Activated T-helper 2 cell treated with anti-CD3 and anti-CD28 coated beads, Interferon-gamma antibody, Interleukin-2, Interleukin-4, amounts not matched to agents 10 μg/mL and 5 μg/mL and 100 μg/mL, durations not matched to agents 14 hours and 24 hours and 36 hours (primary cell): ENCODE measurements around the gene TDRD9. TPM values are rescaled to one million over a fixed set of nuclear protein-coding genes. Genes with fewer than 3 reads are reported as not detected.
A peak's percentile ranks its signal among the peaks of the same experiment; 100 is the strongest.

Experiments used
- DNase-seq: peaks from one replicate; pipeline ENCODE4 v3.0.0; 2021; ENCODE audit warnings: low spot score
- H3K27ac Mint-ChIP-seq: one replicate; pipeline ENCODE4 v1.8.0; 2021; ENCODE audit warnings: mixed read lengths
- H3K27me3 Mint-ChIP-seq: one replicate; pipeline ENCODE4 v1.8.0; 2021; ENCODE audit warnings: low read depth, mixed read lengths
- H3K36me3 Mint-ChIP-seq: one replicate; pipeline ENCODE4 v1.8.0; 2021; ENCODE audit warnings: low read depth, mixed read lengths
- H3K4me1 Mint-ChIP-seq: one replicate; pipeline ENCODE4 v1.8.0; 2021; ENCODE audit warnings: low read depth, mixed read lengths
- H3K4me3 Mint-ChIP-seq: one replicate; pipeline ENCODE4 v1.8.0; 2021; ENCODE audit warnings: low read depth, mild to moderate bottlenecking, moderate library complexity, mixed read lengths
- H3K9me3 Mint-ChIP-seq: one replicate; pipeline ENCODE4 v1.8.0; 2021; ENCODE audit warnings: mixed read lengths
- intact Hi-C: fragments of 100-400 bp; cut with micrococcal nuclease; formaldehyde crosslinking; loops from one replicate; pipeline ENCODE4 v1.15.1; 2023
- total RNA-seq: library from RNA; stranded (reverse); gene quantifications from 2 replicates; pipeline ENCODE4 v1.2.3, GENCODE V29; 2022

The TDRD9 gene
- total RNA-seq, 1 donor from 2014 or later, result not detected

DNA sequence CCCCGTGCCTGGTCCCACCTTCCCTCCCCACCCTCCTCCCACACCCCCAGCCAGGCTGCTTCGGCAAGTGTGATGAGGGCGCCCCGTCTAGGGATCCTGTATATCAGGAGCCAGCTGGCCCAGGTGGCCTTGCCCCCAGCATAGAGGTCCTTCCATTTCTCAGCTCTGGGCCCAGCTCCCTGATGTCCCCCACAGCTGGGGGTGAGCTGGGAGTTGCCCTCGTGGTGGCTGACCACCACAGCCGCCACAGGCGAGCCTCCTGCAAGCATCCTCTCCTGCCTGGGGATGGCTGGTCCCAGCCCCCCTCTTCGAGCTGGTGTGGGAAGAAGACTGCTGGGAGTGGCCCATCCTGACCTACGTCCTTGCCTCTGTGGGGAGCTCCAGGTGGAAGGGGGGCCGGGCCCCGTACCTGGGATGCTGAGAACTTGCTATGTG lies 164.7 kb downstream of the TDRD9 start:
- intact Hi-C loops, result no loop called here
- Mint-ChIP-seq H3K4me3 (no peak overlapping the region), H3K4me1 (peaks cover 4% of the 10 kb centered on the region), H3K27me3 (no peaks in the 10 kb centered on the region), H3K27ac (no peak overlapping the region), H3K36me3 (no peaks in the 10 kb centered on the region), H3K9me3 (no peaks in the 10 kb centered on the region)
- no peak for DNase-seq

DNA sequence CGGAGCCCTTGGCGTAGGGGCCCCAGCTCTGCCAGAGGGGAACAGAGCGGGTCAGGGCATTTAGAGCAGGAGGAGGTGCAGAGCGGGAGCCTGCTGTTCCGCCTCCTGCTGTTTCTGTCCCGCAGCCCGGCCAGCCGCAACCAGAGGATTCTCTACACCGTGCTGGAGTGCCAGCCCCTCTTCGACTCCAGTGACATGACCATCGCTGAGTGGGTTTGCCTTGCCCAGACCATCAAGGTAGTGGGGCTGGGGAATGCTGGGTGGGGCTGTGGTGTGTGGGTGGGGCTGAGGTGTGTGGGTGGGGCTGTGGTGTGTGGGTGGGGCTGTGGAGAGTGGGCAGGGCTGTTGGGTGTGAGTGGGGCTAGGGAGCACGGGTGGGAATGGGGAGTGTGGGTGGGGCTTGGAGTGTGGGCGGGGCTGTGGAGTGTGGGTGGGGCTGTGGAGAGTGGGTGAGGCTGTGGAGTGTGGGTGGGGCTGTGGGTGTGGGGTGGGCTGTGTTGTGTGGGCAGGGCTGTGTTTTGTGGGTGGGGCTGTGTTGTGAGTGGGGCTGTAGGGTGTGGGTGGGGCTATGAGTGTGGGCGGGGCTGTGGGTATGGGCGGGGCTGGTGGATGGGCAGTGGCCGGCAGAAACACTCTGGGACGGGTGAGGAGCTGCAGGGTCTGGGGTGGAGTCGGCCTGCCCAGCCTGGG lies 165.3 kb downstream of the TDRD9 start:
- H3K4me3 Mint-ChIP-seq, result no peak overlapping the region
- H3K27me3 Mint-ChIP-seq, result no peaks in the 10 kb centered on the region
- no peak overlapping the region for H3K27ac Mint-ChIP-seq
- intact Hi-C loops, result no loop called here
- H3K4me1 Mint-ChIP-seq, result peaks cover 4% of the 10 kb centered on the region
- no peaks in the 10 kb centered on the region for H3K9me3 Mint-ChIP-seq
- no peak for DNase-seq
- no peaks in the 10 kb centered on the region for H3K36me3 Mint-ChIP-seq

DNA sequence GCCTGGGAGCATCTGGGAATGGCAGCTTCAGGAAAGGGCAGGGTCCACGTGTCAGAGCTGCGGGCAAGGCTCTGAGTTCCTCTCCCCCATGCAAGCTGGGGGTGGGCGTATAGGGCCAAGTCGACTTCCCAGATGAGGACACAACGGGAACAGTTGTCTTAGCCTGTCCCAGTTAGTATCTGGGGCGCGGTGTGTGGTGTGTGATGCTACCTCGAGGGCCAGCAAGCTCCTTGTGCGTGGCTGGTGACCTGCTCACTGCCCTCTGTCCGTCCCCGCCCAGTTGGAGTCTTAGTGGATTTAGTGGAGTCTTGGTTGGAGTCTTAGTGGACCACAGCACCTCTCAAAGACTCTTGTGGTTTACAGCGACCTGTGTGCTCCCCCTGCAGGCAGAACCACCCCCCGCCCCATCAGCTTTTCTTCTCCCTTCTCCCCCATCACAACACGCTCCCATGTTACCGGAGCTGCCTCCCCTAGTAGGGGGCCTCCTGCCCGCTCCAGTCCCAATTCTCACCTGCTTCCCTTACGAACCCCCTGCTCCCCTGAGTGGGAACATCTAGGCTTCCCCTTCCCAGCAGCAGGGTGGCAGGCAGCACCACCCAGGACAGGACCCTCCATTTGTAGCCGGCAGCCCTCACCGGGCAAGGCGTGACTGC lies 165.9 kb downstream of the TDRD9 start:
- Mint-ChIP-seq H3K4me1 (peaks cover 4% of the 10 kb centered on the region), H3K27ac (no peak overlapping the region), H3K27me3 (no peaks in the 10 kb centered on the region), H3K36me3 (no peaks in the 10 kb centered on the region), H3K4me3 (no peak overlapping the region), H3K9me3 (no peaks in the 10 kb centered on the region)
- no peak for DNase-seq
- intact Hi-C loops, result no loop called here

DNA sequence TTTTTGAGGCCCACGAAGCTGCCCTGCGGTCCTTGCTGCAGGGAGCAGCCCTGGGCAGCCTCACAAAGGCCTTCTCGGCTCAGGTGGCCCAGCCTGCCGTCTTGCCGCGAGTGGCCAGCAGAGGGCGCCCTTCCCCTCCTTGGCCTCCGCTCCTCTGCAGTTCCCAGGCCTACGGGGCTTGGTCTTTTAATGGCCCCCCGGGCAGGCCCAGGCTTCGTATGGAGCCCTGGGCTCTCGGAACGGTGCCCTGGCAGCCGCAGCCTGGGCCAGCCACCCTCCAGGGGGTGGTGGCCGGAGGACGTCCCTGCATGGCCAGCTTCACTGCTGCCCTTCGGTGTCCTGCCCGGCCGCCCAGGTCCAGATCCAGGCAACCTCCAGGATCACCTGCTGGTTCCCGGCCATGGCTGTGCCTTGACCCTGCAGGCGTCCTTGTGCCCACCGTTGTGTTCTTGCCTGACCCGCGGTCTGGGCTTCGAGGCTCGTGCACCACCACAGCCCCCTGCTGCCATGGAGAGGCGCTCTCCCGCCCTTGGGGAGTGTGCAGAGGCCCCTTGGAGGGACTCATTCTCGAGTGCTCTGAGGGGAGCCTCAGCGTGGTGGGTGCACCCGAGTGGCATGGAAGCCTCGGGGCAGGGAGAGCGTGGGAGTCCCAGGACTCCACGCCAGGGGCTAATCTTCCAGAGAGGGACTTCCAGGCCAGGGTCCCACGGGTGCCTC lies 166.6 kb downstream of the TDRD9 start:
- Mint-ChIP-seq H3K27ac (no peak overlapping the region), H3K4me1 (peaks cover 4% of the 10 kb centered on the region), H3K9me3 (no peaks in the 10 kb centered on the region), H3K4me3 (no peak overlapping the region), H3K36me3 (no peaks in the 10 kb centered on the region), H3K27me3 (no peaks in the 10 kb centered on the region)
- intact Hi-C loops, result no loop called here
- DNase-seq, result peak; percentile 66

DNA sequence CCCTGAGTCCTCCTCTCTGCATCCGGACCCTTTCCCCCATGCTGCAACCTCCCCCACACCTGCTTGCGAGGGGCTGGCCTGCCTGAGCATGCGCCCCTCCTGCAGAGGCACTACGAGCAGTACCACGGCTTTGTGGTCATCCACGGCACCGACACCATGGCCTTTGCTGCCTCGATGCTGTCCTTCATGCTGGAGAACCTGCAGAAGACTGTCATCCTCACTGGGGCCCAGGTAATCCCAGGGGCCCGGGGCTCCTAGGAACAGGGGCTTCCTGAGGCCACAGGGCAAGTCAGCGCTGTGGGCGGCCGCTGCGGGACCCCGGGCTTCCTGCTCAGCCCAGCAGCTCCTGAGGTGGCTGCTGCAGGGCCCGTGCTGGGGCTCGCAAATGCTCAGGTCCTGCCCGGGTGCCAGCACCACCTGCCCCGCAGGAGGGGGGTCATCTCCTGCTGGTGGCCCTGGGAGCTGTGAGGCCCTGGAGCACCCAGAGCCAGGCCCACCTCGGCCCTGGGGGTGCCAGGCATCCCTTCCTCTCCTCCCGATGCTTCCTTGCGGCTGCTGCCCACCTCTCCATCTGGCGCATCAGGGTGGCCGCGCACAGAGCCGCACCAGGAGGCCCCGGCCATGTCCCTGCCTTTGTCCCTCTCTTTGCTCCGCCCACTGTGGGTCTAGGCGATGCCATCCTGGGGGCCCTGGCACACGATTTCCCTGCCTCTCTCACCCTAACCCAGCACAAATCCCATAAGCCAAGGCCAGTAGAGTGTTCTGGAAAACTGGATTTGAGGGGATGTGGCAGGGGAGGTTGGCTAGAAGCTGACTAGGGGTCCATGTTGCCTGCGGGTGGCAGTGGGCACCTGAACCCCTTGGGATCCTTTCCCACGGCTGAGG lies 167.4 kb downstream of the TDRD9 start:
- Mint-ChIP-seq H3K36me3 (no peaks in the 10 kb centered on the region), H3K4me3 (no peak overlapping the region), H3K4me1 (peaks cover 4% of the 10 kb centered on the region), H3K27me3 (no peaks in the 10 kb centered on the region), H3K27ac (no peak overlapping the region), H3K9me3 (no peaks in the 10 kb centered on the region)
- intact Hi-C loops, result no loop called here
- DNase-seq, result no peak

DNA sequence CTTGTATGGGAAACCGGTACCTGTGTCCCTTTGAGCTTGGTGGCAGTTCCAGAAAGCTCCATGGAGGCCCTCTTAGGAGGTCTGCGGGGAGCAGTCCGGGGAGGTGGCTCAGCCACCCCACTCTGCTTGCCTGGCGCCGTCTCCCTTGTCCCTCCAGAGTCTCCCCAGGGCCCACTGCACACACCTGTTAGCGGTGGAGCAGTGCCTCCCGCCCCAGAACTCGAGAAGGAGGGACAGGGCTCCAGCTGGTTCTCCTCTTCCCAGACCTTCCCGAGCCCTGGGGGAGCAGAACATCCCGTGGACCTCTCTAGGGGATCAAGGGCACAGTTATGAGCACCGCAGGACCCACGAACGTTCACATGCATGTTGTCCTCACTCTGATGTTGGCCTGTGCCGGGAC lies 168.1 kb downstream of the TDRD9 start:
- intact Hi-C loops, result no loop called here
- no peak overlapping the region for H3K27ac Mint-ChIP-seq
- no peaks in the 10 kb centered on the region for H3K9me3 Mint-ChIP-seq
- peaks cover 4% of the 10 kb centered on the region for H3K4me1 Mint-ChIP-seq
- H3K36me3 Mint-ChIP-seq, result no peaks in the 10 kb centered on the region
- DNase-seq, result no peak
- H3K27me3 Mint-ChIP-seq, result no peaks in the 10 kb centered on the region
- H3K4me3 Mint-ChIP-seq, result no peak overlapping the region

DNA sequence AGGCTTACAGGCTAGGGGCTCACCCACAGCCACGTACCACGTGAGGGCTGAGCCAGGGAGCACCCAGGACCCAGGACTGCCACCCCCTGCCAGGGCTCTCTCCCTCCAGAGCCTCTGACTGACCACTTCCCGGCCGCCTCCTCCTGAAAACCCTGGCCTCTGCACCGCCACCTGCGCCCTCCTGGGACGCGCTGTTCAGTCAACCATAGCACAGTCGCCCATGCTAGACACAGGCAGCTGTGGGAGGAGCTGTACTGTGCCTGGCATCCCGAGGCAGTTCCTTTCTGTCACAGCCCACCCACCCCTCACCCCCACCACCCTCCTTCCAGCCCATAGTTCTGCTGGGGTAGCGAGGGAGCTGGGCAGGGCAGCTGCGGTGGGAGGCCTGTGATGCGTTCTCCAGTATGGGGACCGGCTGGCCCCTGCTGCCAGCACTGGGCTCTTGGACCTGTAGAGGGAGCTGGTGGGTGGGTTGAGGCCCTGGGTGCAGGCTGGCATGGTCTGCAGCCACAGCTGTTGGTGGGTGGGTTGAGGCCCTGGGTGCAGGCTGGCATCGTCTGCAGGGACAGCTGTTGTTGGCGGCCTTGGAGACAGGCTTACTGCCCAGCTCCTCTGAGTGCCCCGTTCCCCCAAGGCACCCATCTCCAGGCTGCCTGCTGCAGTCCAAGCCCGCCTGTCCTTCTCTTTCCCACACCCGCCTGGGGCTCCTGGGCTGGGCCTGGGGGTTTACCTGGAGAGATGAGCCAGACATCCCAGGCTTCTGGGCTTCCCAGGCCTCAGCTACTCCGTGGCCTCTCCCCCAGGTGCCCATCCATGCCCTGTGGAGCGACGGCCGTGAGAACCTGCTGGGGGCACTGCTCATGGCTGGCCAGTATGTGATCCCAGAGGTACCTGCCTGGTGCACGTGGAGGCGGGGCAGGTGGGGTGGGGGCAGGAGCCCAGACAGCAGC lies 168.8 kb downstream of the TDRD9 start:
- Mint-ChIP-seq H3K36me3 (no peaks in the 10 kb centered on the region), H3K4me1 (peaks cover 4% of the 10 kb centered on the region), H3K4me3 (no peak overlapping the region), H3K27me3 (no peaks in the 10 kb centered on the region), H3K9me3 (no peaks in the 10 kb centered on the region), H3K27ac (no peak overlapping the region)
- no peak for DNase-seq
- intact Hi-C loops, result no loop called here

DNA sequence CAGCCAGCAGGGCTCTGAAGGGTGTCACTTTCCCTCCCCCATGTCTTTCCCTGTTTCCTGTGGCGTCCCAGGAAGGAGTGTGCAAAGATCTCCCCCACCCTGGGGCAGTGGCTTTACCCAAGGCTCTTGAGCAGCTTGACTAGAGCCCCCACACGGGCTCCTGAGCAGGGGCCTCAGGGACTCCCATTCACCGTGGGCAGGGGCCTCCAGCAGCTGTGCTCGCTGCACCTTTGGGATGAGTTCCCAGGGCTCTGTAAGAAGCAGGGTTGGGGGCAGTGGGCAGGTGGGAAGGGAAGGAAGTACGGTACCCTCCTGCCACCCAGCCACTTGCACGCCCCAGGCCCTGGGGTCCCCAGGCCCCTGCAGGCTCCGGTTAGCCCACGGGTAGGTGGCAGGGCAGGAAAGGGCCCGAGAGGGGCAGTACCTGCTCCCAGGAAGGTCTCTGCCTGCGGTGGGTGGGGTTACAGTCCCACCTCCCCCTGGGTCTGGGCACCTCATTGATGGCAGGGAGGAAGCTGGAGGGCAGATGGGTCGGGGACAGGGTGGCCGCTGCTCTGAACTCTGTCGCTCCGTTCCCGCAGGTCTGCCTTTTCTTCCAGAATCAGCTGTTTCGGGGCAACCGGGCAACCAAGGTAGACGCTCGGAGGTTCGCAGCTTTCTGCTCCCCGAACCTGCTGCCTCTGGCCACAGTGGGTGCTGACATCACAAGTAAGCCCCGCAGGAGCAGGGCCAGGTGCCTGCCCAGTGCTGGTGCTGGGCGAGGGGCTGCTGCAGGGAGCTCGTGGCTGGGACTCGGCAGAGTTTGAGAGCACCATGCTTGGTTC lies 170.2 kb downstream of the TDRD9 start:
- Mint-ChIP-seq H3K4me1 (peaks cover 4% of the 10 kb centered on the region), H3K27me3 (no peaks in the 10 kb centered on the region), H3K27ac (no peak overlapping the region), H3K36me3 (no peaks in the 10 kb centered on the region), H3K9me3 (no peaks in the 10 kb centered on the region), H3K4me3 (no peak overlapping the region)
- no peak for DNase-seq
- intact Hi-C loops, result no loop called here

DNA sequence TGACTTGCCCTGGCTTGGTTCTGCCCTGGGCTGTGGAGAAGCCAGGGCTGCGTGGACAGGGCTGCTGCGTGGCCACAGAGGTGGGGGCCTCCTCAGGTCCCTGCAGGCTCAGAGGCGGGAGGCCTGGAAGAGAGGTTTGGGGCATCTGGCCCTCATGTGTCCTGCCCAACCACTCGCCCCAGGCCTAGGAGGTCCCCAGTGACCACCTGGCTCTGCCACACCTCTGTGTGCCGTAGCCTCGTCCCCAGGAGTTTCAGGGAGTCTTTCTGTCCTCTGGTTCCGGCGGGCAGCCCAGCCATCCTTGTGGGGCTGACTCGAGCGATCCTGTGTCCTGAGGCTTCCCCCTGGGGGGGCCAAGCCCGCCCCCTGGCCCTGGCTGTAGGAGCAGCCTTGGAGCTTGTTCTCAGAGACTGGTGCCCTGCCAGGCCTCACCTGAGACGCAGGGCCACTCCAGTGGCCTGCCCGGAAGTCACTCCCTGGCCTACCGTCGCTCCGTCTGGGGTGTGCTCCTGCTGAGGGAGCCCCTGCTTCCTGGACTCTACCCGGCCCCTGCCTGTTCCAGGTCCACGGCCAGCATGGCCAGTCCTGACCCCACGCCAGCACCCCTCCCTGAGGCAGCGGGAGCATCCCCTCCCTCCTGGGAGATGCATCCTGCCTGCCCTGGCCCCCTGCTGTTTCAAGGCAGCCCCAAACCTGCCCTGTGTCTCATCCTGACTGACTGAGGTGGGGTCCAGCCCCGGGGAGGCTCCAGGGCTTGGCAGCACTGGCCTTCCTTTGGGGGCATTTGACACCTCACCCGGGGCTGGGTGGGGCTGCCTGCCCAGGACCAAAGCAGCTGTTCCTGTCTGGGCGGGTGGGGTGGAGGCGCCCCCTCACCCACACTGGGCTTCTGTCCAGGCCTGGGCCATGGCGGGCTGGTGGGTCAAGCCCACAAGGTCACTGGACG lies 171.1 kb downstream of the TDRD9 start:
- Mint-ChIP-seq H3K27me3 (no peaks in the 10 kb centered on the region), H3K27ac (no peak overlapping the region), H3K36me3 (no peaks in the 10 kb centered on the region), H3K4me3 (no peak overlapping the region), H3K9me3 (no peaks in the 10 kb centered on the region), H3K4me1 (peaks cover 3% of the 10 kb centered on the region)
- intact Hi-C loops, result no loop called here
- DNase-seq, result no peak

DNA sequence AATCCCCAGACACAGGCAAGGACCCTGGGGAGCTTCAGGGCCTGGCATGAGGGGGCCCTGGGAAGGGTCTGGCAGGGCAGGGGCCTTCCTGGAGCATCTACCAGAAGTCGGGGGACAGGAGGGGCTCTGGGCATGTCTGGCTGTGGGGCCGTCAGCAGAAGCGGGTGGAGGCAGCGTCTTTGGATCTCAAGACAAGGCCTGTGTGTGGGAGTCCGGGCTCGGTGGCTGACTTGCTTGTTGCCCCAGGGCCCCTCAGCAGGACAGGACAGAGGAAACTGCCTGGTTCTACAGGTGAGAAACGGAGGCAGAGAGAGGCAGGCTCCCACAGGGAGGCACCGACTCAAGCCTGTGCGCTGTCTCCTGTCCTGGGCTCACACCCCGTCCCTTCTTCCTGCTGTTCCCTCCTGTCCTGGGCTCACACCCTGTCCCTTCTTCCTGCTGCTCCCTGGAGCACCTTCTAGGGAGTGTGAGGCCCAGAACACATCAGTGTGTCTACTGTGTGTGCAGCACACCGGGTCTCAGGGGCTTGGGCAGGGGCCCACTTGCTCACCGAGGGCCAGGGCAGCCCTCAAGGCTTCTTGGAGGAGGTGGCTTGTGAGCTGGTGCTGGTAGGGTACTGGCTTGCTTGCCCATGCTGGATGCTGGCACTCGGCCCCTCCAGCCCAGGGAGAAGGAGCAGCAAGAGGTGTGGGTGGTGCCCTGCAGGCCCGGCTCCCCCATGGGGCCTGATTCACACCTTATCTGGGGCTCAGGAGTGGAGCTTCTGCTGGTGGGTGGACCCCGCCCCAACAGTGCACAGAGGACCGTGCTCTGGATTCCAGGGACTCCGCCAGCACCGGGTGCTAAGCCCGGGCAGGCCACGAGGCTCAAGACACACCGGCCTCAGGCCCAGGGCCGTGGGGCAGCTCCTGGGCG lies 172.2 kb downstream of the TDRD9 start:
- no peak for DNase-seq
- H3K27ac Mint-ChIP-seq, result no peak overlapping the region
- no peak overlapping the region for H3K4me3 Mint-ChIP-seq
- no peaks in the 10 kb centered on the region for H3K27me3 Mint-ChIP-seq
- H3K36me3 Mint-ChIP-seq, result no peaks in the 10 kb centered on the region
- intact Hi-C loops, result no loop called here
- no peaks in the 10 kb centered on the region for H3K4me1 Mint-ChIP-seq
- no peaks in the 10 kb centered on the region for H3K9me3 Mint-ChIP-seq
